Activated B cell treated with CpG ODN at 0.5 μM for 24 hours (primary cell): ENCODE measurements around the gene ZNF610. TPM values are rescaled to one million over a fixed set of nuclear protein-coding genes. Genes with fewer than 3 reads are reported as not detected.
"Not testable (repeated sequence)": the region's sequence is repeated elsewhere in the genome, so short reads cannot be mapped to it uniquely, and the experiment has no call there.

ENCODE experiments used
- ATAC-seq: fragments of 200-7000 bp; cut with Tn5 transposase; one replicate; pipeline ENCODE4 v1.10.0; 2021; ENCODE audit warnings: low read depth, mild to moderate bottlenecking, moderate library complexity
- CTCF ChIA-PET: fragments of 350-600 bp; sonication (Branson Sonifier 250); formaldehyde crosslinking; loops from one replicate; lab custom pipeline; 2021; ENCODE audit warnings: antibody characterized with exemption; lab: Charles Lee
- POLR2A ChIA-PET: fragments of 350-600 bp; sonication (Branson Sonifier 250); formaldehyde crosslinking; loops from one replicate; lab custom pipeline; 2021; ENCODE audit warnings: antibody characterized with exemption; lab: Charles Lee
- DNase-seq: peaks from one replicate; pipeline ENCODE4 v3.0.0; 2022
- H3K27ac Mint-ChIP-seq: one replicate; pipeline ENCODE4 v1.8.0; 2020; ENCODE audit warnings: mixed read lengths
- H3K27me3 Mint-ChIP-seq: one replicate; pipeline ENCODE4 v1.8.0; 2021; ENCODE audit warnings: mixed read lengths
- H3K36me3 Mint-ChIP-seq: one replicate; pipeline ENCODE4 v1.8.0; 2021; ENCODE audit warnings: low read depth, mixed read lengths
- H3K4me1 Mint-ChIP-seq: one replicate; pipeline ENCODE4 v1.8.0; 2021; ENCODE audit warnings: mixed read lengths
- H3K4me3 Mint-ChIP-seq: one replicate; pipeline ENCODE4 v1.8.0; 2020; ENCODE audit warnings: mild to moderate bottlenecking, mixed read lengths
- H3K9me3 Mint-ChIP-seq: one replicate; pipeline ENCODE4 v1.8.0; 2020; ENCODE audit warnings: mixed read lengths
- CTCF ChIP-seq: fragments of 200-600 bp; IDR thresholded peaks from one replicate; pipeline ENCODE4 v1.8.0; 2022; ENCODE audit warnings: antibody characterized with exemption, mild to moderate bottlenecking
- intact Hi-C: fragments of 100-400 bp; cut with micrococcal nuclease; formaldehyde crosslinking; loops from one replicate; pipeline ENCODE4 v1.15.1; 2024
- total RNA-seq: library from RNA; stranded (reverse); gene quantifications from 2 replicates; pipeline ENCODE4 v1.2.3, GENCODE V29; 2022

The ZNF610 gene
- total RNA-seq, result 1.1 and 2.0 TPM in 2 replicates

GRCh38 chr19:52336117-52336790, at the start of gene ZNF610:
Gene ZNF610 (plus strand): TSS chr19:52336243. CDS start chr19:52349173, 12,930 bp downstream.
- peaks cover 27% of the 10 kb centered on the region for H3K9me3 Mint-ChIP-seq
- POLR2A ChIA-PET, result interaction anchor here (0.5 to 1.2 kb wide), 6 partner anchors 33 to 768 kb away, joined by 3 to 12 read pairs (median 6); partner anchors contain the start of genes PPP2R1A, ZNF528 and ZNF880
- CTCF ChIA-PET, result no interaction called here

GRCh38 chr19:52286256-52286655, 49.8 kb upstream of the ZNF610 start:
- peaks cover 3% of the 10 kb centered on the region for H3K4me1 Mint-ChIP-seq
- no peak overlapping the region for H3K27ac Mint-ChIP-seq
- no peak for TF ChIP-seq CTCF
- H3K27me3 Mint-ChIP-seq, result no peaks in the 10 kb centered on the region
- POLR2A ChIA-PET, result no interaction called here
- CTCF ChIA-PET, result no interaction called here
- H3K36me3 Mint-ChIP-seq, result peaks cover 88% of the 10 kb centered on the region
- H3K4me3 Mint-ChIP-seq, result no peak overlapping the region
- intact Hi-C loops, result no loop called here
- H3K9me3 Mint-ChIP-seq, result peaks cover 11% of the 10 kb centered on the region
- ATAC-seq (no peak), DNase-seq (no peak)

More at GRCh38 chr19:52336117-52336790, at the start of gene ZNF610:
- peak; percentile 96 for ATAC-seq
- no peak for TF ChIP-seq CTCF
- H3K4me3 Mint-ChIP-seq, result peak within 1 kb of the TSS; percentile 97
- H3K27ac Mint-ChIP-seq, result peak within 1 kb of the TSS; percentile 93
- peaks cover 28% of the 10 kb centered on the region for H3K36me3 Mint-ChIP-seq
- H3K27me3 Mint-ChIP-seq, result no peaks in the 10 kb centered on the region
- DNase-seq, result peak; percentile 84
- intact Hi-C loops, result loop anchor here (1.0 to 2.0 kb wide), 4 partner anchors 33 to 399 kb away; partner anchors contain the start of genes ZNF611, ZNF701 and ZNF880
- H3K4me1 Mint-ChIP-seq, result peaks cover 14% of the 10 kb centered on the region

GRCh38 chr19:52291781-52292180, 44.3 kb upstream of the ZNF610 start:
- POLR2A ChIA-PET, result no interaction called here
- H3K27me3 Mint-ChIP-seq, result no peaks in the 10 kb centered on the region
- intact Hi-C loops, result loop anchor here (10.0 kb wide), 1 partner anchor 1043 kb away; the partner anchor contains the start of gene ZNF845

GRCh38 chr19:52292946-52293345, 43.1 kb upstream of the ZNF610 start:
- ATAC-seq, H3K27me3 Mint-ChIP-seq, H3K27ac Mint-ChIP-seq, H3K4me3 Mint-ChIP-seq, CTCF ChIA-PET, H3K9me3 Mint-ChIP-seq, POLR2A ChIA-PET, DNase-seq: not testable (repeated sequence)
- Mint-ChIP-seq H3K36me3 (peaks cover 43% of the 10 kb centered on the region), H3K4me1 (peaks cover 13% of the 10 kb centered on the region)
- intact Hi-C loops, result loop anchor here (10.0 kb wide), 1 partner anchor 1042 kb away; the partner anchor contains the start of gene ZNF845

More at GRCh38 chr19:52291781-52292180, 44.3 kb upstream of the ZNF610 start:
- ATAC-seq, result no peak
- peaks cover 45% of the 10 kb centered on the region for H3K36me3 Mint-ChIP-seq
- TF ChIP-seq CTCF, result no peak
- peaks cover 5% of the 10 kb centered on the region for H3K4me1 Mint-ChIP-seq
- H3K4me3 Mint-ChIP-seq, result no peak overlapping the region
- no peak for DNase-seq
- H3K9me3 Mint-ChIP-seq, result peaks cover 10% of the 10 kb centered on the region
- CTCF ChIA-PET, result no interaction called here
- H3K27ac Mint-ChIP-seq, result no peak overlapping the region

GRCh38 chr19:52296400-52296772, 39.7 kb upstream of the ZNF610 start:
- Mint-ChIP-seq H3K36me3 (peaks cover 47% of the 10 kb centered on the region), H3K9me3 (peaks cover 18% of the 10 kb centered on the region), H3K27me3 (no peaks in the 10 kb centered on the region), H3K4me1 (peaks cover 21% of the 10 kb centered on the region), H3K27ac (peak overlapping the region; percentile 56), H3K4me3 (peak overlapping the region; percentile 86)
- intact Hi-C loops, result loop anchor here (1.0 to 10.0 kb wide), 5 partner anchors 40 to 1038 kb away; partner anchors contain the start of genes ZNF528, ZNF610, ZNF808 and ZNF845
- ATAC-seq (no peak), DNase-seq (no peak)
- CTCF ChIA-PET, result no interaction called here
- POLR2A ChIA-PET, result interaction anchor here (1.1 kb wide), 1 partner anchor 27 kb away, joined by 6 read pairs; the partner anchor contains the start of gene ZNF766
- TF ChIP-seq CTCF, result no peak
